Activated CD8-positive, alpha-beta memory T cell treated with anti-CD3 and anti-CD28 coated beads, Interleukin-2, amount 50 U/mL, for 1 hour (primary cell): ENCODE data around the gene BORCS5.
"Not testable (repeated sequence)": the region's sequence is repeated elsewhere in the genome, so short reads cannot be mapped to it uniquely, and the experiment has no call there.

Experiments used
- DNase-seq: peaks from one replicate; pipeline ENCODE4 v3.0.0-alpha.2; 2020; ENCODE audit errors: extremely low read depth

Gene BORCS5

GRCh38 chr12:12488296-12488695, 131.4 kb downstream of the BORCS5 start:
- DNase-seq, result no peak

GRCh38 chr12:12488823-12489550, 132.1 kb downstream of the BORCS5 start:
- no peak for DNase-seq

DNA sequence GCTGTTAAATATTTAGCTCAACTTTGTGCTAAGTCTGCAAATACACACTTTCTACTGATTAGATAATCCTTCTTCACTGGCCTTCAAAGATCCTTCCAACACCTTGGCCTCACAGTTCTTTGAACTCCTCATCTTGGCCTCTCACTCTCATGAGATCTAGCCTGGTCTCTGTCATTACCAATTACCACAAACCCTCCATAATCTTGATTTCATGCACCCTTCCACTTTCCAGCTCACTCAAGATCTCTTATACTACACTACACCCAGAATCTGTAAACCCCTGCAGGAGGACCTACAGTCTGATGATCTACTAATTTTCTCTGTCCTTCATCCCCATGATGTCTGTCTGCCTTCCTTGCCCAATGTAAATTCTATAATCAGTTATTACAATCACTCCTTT, 134.7 kb downstream of the BORCS5 start:
- no peak for DNase-seq

GRCh38 chr12:12492547-12492946, 135.7 kb downstream of the BORCS5 start:
- no peak for DNase-seq

DNA sequence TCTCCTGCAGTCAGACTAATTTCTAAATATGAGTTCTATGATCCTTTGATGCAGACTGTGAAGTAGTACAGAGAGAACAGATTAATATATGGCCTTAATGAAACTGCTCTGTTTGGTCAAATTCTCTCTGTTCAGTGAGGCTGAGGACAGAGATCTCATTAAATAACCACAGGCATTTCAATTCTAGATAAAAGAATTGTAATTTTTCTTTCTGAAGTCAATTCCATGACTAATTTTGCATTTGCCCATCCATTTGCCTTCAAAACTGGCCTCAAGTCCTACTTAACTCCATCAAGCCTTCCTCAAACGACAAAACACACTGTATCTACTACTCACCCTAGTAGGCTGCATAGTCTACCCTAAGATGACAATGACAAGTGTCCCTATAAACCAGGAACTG, 138.7 kb downstream of the BORCS5 start:
- no peak for DNase-seq

GRCh38 chr12:12498210-12498609, 141.3 kb downstream of the BORCS5 start:
- DNase-seq, result no peak

DNA sequence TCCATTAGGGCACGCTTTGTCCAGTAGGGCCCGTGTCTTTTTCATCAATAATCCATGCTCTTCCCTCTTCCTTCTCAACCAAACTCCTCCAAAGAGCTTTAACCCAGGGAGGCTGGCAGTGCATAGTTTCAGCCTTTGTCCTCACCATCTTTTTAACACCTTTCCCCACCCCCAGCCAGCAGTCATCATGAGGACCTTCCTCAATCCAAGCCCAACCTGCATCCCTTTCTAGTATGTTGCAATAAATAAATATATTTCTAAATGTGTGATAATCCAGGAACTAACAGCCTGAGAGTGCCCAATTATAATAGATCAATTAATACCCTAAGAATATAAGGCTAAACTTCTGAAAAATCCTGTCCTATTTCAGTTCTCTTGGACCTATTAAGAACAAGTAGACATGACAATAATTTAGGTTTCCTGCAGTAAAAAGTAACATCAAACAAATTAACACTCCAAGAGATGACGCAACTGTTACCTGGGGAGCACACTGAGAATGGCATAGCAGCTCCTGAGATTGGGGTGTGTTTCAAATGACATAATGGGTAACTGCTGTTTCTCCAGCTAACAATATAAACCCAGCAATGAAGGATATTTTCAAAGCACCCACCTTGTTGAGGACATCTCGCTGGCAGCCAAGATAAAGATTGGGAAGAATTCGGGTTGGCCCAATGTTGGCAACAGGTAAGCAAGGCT, 143.2 kb downstream of the BORCS5 start:
- no peak for DNase-seq

DNA sequence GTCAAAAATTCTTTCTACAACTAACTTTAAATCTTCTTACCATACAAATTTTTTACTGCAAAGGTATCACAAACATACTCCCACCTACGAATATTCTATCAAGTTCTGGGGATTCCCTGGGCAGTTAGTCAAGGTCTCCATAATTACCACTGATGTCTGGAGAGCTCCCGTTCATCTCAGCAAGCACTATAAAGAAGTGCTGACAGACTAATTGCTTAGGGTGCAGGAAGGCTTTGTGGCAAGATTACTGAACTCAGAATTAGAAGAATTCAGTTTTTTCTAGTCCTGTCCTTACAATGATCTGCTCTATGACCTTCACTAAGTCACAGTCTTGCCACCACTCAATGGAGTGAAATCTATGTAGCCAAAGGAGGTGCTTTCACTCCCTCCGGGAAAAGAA, 144.2 kb downstream of the BORCS5 start:
- DNase-seq, result no peak

DNA sequence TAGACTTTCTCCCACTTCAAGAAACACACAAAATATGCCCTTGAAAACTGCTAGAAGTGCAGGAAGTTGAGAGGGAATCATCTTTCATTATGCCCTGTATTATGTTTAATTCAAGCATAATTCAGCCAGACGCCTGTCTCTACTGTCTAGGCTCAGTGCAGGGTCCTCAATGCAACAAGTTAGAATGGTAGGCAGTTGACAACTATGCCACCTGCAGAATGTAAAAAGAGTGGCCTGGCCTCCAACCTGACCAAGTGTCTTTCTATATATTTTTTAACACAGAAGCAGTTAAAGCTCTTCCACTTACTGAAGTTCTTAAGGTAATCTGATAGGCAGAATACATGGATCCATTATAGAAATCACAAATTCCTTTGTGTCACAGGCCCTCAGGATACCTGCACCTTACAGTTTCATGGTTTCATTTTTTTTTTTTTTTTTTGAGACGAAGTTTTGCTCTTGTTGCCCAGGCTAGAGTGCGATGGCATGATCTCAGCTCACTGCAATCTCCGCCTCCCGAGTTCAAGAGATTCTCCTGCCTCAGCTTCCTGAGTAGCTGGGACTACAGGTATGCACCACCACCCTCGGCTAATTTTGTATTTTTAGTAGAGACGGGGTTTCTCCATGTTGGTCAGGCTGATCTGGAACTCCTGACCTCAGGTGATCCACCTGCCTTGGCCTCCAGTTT, 145.4 kb downstream of the BORCS5 start:
- DNase-seq, result not testable (repeated sequence)

DNA sequence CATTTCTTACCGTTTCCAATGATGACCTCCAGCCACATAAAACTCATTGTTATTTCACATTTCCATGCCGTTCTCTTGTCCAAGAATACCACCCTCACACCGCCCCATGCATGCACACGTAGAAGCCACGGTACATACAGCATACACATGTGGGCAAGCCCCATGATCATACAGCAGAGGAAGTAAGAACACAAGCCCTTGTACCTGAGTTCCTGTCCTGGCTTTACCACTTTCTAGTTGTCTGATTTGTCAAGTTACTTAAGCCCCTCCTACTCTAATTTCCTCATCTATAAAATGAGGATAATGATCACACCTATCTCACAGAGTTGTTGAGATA, 145.9 kb downstream of the BORCS5 start:
- no peak for DNase-seq

DNA sequence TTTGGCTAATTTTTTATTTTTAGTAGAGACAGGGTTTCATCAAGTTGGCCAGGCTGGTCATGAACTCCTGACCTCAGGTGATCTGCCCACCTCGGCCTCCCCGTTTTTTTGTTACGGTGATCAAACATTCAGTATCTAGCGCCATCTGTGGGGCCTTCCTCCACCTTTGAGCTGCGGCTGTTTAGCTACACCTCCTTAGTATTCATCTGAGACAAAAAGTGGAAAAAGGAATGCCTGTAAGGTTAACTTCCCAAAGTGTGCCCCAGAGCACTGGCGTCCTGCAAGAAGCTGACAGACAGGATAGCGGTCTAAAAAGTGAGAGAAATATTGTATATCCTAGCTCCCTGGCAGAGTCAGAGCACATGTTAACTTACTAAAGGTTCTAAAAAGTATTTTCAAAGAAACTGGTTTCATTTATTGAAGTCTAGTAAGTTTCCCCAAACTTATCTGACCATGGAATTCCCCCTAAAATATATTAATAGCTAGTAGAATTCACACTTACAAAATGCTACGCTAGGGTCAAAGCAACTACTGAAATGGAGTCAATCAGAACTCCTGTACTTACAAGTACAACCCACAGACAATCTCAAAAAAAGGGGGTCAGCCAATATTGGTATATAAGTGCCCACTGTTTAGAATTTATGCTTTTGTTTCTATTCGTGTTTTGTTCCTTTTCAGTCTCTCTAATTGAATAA, 146.7 kb downstream of the BORCS5 start:
- DNase-seq, result no peak

GRCh38 chr12:12505544-12506495, 148.9 kb downstream of the BORCS5 start:
- DNase-seq, result no peak

DNA sequence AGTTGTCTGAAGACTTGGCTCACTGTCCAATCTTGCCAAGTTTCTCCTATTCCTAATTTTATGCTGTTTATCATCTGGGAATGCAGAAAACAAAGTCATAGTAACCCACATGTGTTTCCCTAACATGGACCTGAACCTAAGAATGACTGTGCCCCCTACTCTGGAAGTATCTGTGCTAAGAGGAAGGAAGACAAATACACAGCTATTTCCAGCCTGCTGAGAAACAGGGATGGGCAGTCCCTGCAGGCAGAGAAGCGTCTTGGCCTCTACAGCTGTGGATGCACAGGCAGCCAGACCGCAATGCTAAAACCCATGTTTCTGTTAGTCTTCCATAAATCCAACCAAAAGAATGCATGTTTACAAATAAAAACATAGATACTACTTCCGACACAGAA, 149.6 kb downstream of the BORCS5 start:
- no peak for DNase-seq

DNA sequence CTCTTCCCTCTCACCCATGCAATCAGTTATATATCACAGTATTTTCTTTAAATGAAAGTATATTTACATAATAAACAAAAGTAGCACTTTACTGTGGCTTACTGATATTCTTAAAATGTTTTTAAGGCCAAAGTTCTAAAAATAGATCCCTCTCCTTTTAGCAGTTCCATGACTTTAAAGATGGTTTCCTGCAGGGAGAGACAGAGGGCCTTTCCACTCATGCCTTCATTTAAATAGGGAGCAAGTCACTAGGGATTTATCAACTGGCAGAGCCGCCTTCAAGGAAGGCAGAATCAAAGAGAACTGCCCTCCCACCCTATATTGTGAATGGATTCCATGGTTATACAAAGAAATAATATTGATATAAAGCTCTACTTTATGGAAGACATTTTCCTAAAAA, 150.2 kb downstream of the BORCS5 start:
- DNase-seq, result no peak

DNA sequence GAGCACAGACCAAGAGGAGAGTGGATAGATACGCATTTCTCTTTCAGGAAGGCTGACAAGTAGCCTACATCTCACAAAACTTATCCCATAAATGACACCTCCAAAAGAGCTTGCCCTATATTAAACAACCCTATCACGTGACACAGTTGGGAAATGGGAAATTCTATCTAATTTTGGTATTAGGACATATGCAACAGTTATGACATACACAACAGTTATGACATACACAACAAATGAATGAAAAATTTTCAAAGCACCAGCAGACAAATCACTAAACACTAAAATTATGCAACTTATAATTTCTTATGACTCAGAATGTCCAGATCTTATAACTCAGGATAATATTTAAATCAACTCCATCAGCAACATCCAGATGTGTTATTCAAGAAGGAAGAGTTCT, 151.7 kb downstream of the BORCS5 start:
- DNase-seq, result no peak

DNA sequence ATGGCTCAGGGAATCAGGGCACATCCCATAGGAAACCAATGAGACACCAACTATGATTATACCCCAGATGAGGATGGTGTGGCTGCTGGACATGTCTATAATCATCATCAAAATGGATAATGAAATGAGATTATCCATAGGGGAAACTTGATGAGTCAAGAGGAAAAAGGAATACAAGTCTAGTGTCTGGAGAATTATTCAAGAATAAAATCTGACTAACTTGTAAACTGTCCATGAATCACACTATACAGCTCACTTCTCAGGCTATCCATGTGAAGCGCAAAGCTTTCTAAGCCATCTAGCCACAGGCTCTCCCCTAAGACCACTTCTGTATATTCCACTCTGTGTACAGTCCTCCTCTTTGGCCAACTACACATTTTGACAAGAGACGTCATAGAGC, 153.3 kb downstream of the BORCS5 start:
- DNase-seq, result no peak

DNA sequence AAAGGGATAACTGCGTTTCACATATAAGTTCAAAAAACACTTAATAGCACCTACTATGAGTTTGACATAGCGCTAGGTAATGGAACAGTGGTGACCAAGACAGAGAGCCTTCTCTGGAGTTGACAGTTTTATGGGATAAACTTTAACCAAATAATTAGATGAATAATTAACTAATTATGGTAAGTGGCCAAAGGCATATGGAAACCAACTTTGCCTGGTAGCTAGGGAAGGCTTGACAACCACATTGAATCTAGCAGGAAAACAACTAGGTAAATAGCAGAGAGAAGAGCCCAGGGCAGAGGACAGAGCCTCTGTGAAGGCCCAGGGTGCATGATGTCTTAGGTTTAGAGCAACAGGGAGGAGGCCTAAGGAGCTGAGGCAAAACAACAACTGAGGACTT, 153.7 kb downstream of the BORCS5 start:
- no peak for DNase-seq

GRCh38 chr12:12511021-12511783, 154.3 kb downstream of the BORCS5 start:
- no peak for DNase-seq

GRCh38 chr12:12511895-12512711, 155.2 kb downstream of the BORCS5 start:
- no peak for DNase-seq
